Activated T-helper 1 cell treated with anti-CD3 and anti-CD28 coated beads, Interleukin-2, amount 50 U/mL, for 16 hours (primary cell): Measurements from ENCODE around the gene DNM3.
"Not testable (repeated sequence)": the region's sequence is repeated elsewhere in the genome, so short reads cannot be mapped to it uniquely, and the experiment has no call there.

Experiments
- DNase-seq, 2 donors: peaks; one replicate each; pipeline ENCODE4 v3.0.0-alpha.2; 2020; ENCODE audit warnings: low read depth in 1 of 2, low spot score in 1 of 2

Gene DNM3

GRCh38 chr1:172018727-172019311, 177.5 kb downstream of the DNM3 start:
- DNase-seq, result no peak

DNA sequence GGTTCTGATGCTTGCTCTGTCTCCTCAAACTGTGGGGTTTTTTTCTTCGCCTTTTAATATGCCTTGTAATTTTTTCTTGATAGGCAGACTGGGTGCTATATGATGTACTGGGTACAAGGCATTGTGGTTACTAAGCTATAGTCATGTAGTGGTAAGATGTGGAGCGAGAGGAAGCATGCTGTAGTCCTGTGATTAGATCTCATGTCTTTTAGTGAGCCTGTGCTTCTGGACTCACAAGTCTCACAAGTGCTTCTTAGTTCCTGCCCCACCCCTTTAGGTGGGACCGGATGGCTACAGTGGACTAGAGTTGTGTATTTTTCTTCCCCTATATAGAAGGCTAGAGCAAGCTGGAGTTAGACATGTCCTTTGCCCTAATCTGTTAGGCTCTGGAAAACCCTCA, 178.7 kb downstream of the DNM3 start:
- no peak for DNase-seq

DNA sequence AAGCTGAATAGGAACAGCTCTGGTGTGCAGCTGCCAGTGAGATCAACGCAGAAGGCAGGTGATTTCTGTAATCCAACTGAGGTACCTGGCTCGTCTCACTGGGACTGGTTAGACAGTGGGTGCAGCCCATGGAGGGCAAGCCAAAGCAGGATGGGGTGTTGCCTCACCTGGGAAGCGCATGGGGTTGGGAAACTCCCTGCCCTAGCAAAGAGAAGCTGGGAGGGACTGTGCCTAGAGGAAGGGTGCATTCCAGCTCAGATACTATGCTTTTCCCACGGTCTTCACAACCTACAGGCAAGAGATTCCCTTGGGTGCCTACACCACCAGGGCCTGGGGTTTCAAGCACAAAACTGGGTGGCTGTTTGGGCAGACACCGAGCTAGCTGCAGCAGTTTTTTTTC, 183.2 kb downstream of the DNM3 start:
- no peak for DNase-seq

DNA sequence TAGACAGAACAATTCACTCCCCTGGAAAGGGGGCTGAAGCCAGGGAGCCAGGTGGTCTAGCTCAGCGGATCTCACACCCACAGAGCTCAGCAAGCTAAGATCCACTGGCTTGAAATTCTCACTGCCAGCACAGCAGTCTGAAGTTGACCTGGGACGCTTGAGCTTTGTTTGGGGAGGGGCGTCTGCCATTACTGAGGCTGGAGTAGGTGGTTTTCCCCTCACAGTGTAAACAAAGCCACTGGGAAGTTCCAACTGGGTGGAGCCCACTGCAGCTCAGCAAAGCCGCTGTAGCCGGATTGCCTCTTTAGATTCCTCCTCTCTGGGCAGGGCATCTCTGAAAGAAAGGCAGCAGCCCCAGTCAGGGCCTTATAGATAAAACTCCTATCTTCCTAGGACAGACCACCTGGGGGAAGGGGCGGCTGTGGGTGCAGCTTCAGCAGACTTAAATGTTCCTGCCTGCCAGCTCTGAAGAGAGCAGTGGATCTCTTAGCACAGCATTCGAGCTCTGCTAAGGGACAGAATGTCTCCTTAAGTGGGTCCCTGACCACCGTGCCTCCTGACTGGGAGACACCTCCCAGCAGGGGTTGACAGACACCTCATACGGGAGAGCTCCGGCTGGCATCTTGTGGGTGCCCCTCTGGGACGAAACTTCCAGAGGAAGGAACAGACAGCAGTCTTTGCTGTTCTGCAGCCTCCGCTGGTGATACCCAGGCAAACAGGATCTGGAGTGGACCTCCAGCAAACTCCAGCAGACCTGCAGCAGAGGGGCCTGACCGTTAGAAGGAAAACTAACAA, 183.8 kb downstream of the DNM3 start:
- not testable (repeated sequence) for DNase-seq

GRCh38 chr1:172040466-172040865, 199.2 kb downstream of the DNM3 start:
- no peak for DNase-seq

DNA sequence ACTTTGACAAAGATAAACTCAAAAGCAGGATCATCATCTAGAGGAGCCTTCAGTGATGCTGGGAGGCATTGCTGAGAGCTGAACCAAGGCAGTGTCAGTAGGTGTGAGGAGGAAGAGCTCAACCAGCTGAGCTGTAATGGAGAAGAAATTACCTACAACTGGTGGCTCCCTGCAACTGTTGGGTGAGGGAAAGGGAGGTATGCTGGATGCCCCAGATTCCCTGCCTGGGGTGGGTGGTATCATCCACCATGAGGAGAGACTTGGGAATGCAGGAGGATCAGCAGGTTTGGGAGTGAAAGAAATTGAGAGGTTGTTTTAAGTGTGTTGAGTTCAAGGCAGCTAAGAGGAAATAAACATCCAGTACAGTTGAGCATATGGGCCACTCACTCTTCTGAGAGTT, 199.8 kb downstream of the DNM3 start:
- DNase-seq, result no peak

DNA sequence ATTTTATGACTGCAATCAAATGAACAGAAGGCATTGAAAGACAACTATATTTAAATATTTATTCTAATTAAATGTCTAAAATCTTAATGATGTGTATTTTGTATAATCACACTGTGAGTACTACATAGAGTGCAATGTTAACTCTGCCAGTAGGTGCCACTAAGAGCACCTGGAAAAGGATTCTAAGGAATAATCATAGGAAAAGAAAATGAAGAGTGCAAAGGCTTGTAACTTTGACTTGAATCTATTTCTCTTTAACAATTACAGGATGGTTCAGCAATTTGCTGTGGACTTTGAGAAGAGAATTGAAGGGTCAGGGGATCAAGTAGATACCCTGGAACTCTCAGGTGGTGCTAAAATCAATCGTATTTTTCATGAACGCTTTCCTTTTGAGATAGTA, 200.4 kb downstream of the DNM3 start:
- DNase-seq, result no peak

DNA sequence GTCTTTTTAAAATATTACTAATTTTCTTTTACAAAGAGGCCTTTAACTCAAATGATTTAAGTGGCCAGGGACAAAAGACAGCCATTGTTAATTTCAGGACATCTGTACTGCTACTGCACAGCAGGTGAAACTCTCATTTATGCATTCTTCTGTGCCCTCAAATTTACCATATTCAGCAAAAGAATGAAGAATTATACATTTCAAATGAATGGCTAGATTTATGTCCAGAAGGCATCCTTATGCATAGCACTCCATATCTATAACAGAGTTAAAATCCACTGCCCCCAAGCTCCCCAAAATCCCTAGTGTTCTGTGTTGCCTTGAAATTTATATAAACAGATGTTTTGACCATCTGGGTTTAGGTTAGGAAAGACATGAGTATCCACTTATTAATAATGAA, 202.6 kb downstream of the DNM3 start:
- no peak for DNase-seq

GRCh38 chr1:172051898-172052297, 210.6 kb downstream of the DNM3 start:
- no peak for DNase-seq

GRCh38 chr1:172054172-172054571, 212.9 kb downstream of the DNM3 start:
- DNase-seq, result no peak

DNA sequence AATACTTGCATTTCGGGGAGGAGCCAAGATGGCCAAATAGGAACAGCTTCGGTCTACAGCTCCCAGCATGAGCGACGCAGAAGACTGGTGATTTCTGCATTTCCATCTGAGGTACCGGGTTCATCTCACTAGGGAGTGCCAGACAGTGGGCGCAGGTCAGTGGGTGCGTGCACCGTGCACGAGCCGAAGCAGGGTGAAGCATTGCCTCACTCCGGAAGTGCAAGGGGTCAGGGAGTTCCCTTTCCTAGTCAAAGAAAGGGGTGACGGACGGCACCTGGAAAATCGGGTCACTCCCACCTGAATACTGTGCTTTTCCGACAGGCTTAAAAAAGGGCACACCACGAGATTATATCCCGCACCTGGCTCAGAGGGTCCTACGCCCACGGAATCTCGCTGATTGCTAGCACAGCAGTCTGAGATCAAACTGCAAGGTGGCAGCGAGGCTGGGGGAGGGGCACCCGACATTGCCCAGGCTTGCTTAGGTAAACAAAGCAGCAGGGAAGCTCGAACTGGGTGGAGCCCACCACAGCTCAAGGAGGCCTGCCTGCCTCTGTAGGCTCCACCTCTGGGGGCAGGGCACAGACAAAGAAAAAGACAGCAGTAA, 214.6 kb downstream of the DNM3 start:
- DNase-seq, result not testable (repeated sequence)

- no peak for DNase-seq
Observed at GRCh38 chr1:172068334-172068733, 227.0 kb downstream of the DNM3 start.

- DNase-seq, result no peak
Observed at GRCh38 chr1:172069051-172069450, 227.8 kb downstream of the DNM3 start.

- no peak for DNase-seq
Observed at GRCh38 chr1:172069534-172069933, 228.2 kb downstream of the DNM3 start.

DNA sequence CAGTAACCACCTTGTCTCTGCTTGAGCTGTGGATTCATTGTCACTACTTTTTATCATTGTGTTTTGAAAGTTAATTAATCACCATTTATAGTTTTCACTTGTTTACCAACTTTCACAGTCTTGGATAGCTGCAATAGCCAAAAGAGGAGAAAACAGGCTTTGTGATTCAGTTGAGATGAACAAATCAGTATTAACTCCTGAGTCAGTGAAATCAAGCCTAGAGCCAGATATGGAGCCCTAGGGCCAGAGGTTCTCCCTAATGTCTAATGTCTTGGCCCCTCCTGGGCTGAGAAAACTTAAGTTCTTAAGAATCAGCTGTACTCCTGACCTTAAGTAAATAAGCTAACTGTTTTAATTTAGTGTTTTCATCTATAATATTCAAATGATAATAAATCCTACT, 228.8 kb downstream of the DNM3 start:
- DNase-seq, result no peak

DNA sequence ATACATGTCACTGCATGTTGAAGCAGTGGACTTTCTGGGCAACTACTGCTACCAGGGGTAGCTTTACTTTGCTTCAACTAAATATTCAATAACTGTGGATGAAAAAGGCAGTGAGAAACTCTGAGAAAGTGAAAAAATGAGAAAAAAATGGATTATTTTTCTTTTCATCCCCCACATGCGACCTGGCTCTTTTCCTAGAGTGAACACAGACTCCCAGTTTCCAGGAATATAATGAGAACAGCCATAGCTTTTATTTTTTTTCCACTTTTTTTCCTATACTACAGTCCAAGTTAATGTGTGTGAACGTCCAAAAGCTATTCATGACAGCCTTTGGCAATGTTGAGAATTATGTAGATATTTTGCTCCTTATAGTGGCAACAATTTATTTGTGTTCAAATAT, 230.4 kb downstream of the DNM3 start:
- DNase-seq, result no peak

- DNase-seq, result not testable (repeated sequence)
Observed at GRCh38 chr1:172079859-172080258, 238.6 kb downstream of the DNM3 start.

GRCh38 chr1:172083191-172083590, 241.9 kb downstream of the DNM3 start:
- DNase-seq, result no peak

GRCh38 chr1:172084876-172085275, 243.6 kb downstream of the DNM3 start:
- no peak for DNase-seq

DNA sequence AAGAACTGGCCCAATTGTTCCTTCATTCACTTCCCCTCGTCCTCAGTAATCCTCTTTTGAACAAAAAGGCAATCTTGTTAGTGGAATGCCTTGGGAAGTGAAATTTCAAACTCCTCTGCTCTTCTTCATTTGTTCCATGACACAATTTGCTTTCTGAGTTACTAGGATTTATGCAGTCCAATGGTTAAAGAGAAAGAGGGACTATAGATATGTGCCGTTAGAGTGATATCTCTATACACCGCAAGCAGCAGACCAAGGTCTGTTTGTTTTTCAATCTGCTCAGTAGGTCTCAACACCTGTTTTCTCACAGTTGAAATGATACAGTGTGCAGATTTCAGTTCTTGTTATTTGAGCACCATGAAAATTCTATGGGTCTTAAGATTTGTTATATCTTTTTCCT, 244.0 kb downstream of the DNM3 start:
- DNase-seq, result no peak

GRCh38 chr1:172086137-172086536, 244.8 kb downstream of the DNM3 start:
- DNase-seq, result no peak

DNA sequence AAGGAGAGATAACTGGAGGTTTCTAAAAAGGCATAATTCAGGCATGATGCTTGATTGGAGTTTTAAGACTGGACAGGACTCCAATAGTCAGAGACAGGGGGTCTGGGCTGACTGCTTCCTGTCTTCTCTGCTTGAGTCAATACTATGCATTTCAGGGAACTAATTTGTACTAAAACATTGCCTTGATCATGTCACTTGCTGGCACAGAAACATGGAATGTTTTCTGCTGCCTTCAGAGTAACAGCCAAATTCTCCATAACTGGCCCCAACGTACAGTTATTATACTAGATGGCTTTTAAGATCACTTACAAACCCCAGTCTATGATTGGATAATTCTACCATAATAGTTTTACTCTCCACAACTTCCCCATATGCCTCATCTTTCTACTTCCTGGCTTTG, 247.0 kb downstream of the DNM3 start:
- no peak for DNase-seq
